NCI-H82 treated with DMSO at 0.1 percent for 48 hours (cell line): Measurements from ENCODE around the gene ZNF565.
"Not testable (repeated sequence)": the region's sequence is repeated elsewhere in the genome, so short reads cannot be mapped to it uniquely, and the experiment has no call there.

Experiments used
- DNase-seq: peaks from one replicate; lab custom pipeline; 2025; ENCODE audit not compliant: unreplicated experiment; lab: John Stamatoyannopoulos, UW

ZNF565 gene

DNA sequence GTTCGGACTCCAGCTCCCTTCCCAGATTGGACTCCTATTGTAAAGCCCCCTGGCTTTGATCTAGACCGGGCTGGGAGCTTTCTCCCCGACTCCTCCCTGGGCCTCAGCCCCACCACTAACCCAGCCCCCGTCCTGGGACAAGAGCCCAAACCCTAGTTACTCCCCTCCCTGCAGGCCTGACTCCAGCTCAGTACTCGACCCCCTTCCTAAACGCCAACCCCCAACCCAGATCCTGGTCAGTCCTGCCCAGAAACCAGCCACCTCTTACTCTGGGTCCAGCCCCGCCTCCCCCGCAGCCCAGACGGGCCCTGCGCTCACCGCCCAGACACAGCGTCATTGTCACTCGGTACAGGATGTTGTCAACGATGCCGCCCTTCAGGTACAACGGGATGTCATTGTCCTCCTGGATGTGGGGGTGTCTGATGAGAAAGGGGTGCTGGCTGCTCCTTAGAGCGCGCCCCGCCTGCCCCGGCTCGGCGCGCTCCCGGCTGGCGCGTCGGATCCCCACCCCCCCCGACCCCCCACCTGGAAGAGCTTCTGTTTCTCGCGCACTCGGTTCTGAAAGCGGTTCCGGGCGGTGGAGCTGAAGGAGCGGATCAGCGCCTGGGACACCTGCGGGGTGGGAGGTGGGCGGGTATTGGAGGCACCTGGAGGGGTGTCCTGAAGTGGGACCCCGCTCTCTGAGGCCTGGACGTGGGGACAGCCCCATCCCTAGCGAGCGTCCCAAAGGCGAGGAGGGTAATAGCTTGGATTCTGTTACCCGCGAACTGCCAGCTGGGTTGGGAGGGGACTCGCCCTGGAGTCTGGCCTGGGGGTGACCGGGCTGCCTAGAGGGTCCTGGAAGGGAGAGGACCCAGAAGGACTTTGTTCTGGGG lies 63.1 kb downstream of the ZNF565 start:
- DNase-seq, result no peak

DNA sequence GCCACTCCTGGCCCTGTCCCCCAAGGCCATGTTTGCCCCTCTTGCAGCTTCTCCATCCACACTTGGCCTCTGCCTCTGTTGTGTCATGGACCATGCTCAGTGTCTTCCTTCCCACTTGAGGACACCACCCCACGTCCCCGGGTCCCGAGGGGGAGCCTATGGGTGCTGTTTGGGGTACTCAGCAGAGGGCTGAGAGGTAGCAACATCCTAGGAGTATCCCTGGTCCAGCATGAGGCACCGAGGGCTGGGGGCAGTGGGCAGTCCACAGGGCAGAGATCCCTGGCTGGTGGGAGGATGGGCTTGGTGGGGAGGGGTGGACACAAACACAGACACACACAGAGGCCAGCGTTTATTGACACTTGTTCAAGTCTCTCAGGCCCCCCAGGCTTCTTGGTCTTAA lies 63.9 kb downstream of the ZNF565 start:
- no peak for DNase-seq

DNA sequence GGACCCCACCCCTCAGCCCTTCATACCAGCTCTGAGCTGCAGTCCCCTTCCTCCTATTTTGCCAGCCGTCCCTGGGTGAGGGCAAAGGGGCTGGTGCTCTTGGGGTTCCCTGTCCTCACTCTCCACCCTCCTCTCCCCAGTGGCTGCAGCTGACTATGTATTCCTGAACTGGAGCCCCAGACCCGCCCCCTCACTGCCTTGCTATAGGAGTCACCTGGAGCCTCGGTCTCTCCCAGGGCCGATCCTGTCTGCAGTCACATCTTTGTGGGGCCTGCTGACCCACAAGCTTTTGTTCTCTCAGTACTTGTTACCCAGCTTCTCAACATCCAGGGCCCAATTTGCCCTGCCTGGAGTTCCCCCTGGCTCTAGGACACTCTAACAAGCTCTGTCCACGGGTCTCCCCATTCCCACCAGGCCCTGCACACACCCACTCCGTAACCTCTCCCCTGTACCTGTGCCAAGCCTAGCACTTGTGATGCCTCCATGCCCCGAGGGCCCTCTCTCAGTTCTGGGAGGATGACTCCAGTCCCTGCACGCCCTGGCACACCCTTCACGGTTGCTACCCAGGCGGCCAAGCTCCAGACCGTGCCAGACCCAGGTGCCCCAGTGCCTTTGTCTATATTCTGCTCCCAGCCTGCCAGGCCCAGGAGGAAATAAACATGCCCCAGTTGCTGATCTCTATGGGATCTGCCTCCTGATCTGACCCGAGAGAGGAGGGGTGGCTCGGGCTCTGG lies 64.6 kb downstream of the ZNF565 start:
- no peak for DNase-seq

DNA sequence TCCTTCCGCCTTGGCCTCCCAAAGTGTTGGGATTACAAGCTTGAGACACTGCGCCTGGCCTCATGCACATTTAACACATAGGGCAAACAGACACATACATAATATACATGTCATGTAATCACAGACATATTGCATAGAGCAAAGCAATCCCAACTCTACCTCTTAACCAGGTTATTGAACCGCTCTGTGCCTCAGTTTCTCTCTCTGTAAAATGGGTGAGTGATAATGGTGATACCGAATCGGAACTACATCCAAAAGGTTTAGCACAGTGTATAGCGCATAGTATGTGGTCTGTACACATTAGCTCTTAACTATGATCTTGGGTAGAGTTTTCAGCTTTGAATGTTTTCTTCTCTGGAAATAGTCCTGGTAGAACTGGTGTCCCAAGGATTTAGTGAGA lies 69.8 kb downstream of the ZNF565 start:
- no peak for DNase-seq

DNA sequence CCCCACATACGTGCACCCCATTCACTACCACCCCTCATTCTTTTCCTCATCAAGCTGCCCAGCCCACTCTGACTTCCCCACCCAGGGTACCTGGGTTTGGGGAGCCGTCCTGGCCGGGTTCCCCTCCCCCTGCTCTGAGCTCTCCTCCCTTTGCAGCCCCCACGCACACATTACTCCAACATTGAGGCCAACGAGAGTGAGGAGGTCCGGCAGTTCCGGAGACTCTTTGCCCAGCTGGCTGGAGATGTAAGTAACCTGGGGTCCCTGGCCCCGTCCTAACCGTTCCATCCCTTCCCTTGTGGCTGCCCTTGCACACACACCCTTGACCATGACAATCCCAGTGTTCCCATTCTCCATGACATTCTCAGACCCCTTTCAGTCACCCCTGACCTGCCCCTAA lies 72.0 kb downstream of the ZNF565 start:
- no peak for DNase-seq

DNA sequence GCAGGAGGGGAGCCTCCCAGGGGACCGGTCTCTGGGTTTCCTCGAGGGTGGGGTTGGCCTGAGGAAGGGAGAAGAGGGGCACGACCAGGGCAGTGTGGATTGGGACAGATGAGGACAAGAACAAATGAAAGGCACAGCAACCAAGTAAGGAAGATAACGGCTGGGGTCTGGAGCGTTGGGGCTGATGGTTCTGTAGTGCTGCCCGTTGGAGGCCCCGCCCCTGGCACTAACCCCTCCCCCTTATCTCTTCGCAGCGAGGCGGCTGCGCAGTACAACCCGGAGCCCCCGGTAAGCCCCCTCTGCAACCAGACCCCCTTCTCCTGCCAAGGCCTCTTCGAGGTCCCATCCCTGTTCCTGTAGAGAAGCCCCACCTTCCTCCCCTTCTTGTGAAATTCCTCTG lies 72.4 kb downstream of the ZNF565 start:
- DNase-seq, result no peak

DNA sequence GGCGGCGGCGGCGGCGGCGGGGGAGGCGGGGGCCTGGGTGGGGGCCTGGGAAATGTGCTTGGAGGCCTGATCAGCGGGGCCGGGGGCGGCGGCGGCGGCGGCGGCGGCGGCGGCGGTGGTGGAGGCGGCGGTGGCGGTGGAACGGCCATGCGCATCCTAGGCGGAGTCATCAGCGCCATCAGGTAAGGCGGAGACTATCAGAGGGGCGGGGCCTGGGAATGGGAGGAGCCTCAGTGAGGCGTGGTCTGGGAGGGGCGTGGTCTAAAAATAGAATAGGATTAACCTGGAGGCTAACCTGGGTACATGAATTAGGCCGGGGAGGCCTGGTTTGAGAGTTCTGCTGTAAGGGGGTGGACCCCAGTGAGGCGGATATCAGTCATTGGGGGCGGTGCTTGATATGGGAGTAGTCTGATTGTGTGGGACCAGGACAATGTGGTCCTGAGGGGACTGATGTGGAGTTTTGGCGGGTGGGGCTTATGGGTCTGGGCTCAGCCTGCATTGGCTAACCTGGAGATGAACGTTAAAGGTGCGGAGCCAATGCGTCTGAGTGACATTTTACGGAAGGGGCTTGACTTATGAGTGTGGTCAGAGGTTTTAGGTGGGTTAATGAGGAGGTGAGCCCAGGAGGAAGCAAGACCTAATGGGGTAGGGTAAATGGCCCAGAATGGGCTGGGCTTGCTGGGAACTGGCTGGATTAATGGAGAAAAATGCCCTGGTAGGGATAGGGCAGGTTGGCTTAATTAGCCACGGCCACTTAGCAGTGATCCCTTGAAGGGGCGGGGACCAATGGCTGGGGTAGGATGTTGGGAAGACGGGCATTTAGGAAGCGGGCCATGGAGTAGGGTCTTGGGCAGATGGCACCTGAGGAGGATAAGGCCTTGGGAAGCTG lies 73.2 kb downstream of the ZNF565 start:
- peak; percentile 80 for DNase-seq

DNA sequence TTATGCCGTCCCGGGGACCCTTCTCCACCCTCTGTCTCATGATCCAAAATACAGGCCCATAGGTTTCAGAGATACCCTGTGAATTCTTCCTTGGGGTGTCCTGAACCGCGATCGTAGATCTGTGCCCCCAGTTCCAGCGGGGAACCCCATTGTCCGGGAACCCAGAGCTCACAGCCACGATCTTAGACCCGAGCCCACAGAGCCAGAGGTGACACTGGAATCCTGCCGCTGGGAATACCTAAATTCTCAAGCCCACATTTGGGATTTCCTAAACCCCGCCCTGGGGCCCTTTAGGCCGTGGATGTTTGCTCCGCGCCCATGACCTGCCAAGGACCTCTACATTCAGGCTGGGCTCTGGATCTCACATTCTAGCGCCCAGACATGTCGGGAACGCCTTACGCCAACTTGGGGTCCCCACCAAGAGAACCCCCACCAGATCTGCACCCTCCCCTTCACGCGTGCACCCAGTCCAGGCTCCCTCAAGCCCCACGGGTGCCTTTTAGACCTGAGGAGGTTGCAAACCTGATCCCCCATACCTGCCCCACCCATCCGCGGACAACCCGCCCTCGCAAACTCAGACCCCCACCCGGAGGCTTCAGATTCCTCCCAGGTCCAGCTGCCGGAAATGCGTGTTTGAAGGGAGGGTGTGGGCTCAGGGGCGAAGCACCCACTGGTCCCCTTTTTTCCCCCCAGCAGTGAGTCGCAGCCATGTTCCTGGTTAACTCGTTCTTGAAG lies 74.0 kb downstream of the ZNF565 start:
- peak; percentile 58 for DNase-seq

DNA sequence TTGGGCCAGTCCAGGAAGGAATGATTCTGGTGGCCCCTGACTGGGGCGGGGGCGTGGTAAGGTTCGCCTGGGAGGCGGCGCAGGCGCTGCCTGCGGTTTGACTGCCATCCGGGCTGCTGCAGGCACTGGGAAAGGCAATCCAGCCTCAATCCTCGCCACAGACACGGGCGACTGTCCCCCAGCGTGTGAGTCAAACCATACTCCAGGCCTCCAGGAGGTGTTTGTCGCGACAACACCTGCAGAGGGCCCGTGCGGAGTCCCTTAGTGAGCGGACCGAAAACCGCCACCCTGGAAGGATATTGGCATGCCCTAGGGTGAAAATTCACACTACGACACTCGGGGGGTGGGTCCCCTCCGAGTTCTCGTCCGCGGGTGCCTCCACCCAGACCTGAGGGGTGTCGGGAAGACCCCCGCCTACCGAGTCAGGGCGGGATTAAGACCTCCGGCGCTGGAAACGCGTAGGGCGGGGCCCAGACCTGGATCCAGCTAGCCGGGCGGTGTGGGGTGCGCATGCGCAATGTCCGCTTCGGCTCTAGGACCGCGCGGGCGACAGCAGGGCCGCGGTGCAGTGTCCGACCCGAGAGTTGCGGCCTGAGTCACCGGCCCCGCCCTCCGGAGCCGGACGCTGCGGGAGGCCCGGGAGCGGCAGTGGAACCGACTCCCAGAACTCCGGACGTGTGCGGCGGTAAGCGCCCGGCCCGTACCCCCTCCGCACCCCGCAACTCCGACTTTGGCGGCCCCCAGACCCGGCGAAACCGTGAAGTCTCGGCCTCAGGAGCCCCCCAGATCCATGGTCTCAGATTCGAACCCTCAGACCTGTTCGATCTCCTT lies 74.8 kb downstream of the ZNF565 start, which contains the start of gene CAPNS1:
TSS of gene CAPNS1 (plus strand) at position 594 of the 831 bp plus-strand sequence. CDS start 946 bp downstream, outside the sequence.
- DNase-seq, result peak; percentile 91

DNA sequence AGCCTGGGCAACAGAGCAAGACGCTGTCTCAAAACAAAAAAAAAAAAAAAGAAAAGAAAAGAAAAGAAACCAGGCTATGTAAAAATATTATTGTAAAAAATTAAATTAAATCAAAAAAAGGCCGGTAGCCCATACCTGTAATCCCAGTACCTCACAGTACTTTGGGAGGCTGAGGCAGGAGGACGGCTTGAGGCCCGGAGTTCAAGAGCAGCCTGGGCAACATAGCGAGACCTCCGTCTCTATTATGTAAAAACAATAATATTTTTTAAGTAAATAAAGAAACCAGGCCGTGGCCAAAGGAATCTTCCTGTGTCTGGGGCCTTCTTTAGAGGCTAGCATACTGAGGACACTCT lies 75.4 kb downstream of the ZNF565 start:
- no peak for DNase-seq

DNA sequence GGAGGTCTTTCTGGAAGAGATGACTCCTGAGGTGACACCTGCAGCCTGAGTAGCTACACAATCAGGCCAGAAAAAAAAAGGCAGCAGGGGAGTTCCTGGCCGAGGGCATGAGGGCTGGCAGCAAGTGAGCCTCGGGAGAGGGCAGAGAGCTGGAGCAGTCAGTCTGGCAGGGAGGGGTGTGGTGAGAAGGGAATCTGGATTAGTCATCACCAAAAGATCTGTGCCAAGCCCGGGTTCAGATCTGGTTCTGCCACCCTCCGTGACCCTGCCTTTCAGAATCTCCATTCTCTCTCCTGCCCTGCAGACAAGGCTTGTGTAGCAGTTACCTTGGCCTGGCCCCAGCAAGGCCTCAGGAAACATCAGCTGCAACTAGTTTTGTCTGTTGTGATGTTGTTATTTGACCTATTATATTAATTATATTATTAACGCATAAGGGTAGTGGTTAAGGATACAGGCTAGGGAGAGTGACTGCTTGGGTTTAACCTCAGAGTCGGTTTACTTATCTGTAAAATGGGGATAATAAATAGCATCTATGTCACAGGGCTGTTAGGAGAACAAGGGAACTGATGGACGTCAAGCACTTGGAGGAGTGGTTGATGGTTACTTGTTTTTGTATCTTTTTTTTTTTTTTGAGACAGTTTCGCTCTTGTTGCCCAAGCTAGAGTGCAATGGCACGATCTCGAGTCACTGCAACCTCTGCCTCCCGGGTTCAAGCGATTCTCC lies 77.3 kb downstream of the ZNF565 start:
- no peak for DNase-seq

DNA sequence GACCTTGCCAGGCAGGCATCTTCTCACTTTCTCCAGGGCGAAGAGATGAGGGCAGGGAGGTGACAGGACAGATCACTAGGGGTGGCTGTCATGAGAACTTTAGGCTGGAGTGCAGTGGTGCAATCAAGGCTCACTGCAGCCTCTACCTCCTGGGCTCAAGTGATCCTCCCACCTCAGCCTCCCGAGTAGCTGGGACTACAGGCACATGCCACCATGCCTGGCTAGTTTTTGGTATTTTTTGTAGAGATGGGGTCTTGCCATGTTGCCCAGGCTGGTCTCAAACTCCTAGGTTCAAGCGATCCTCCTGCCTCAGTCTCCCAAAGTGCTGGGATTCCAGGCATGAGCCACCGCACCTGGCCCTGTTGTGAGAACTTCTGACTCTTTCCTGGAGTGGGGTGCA lies 79.6 kb downstream of the ZNF565 start:
- not testable (repeated sequence) for DNase-seq
